T-cell (primary cell): ENCODE data around the gene LGALS14. TPM values are rescaled to one million over a fixed set of nuclear protein-coding genes. Genes with fewer than 3 reads are reported as not detected.

Experiments
- ATAC-seq, 4 experiments: fragments of 200-7000 bp in 3 of 4; fragments of 150-1000 bp in 1 of 4; cut with Tn5 transposase; replicated peaks in 1 of 4; 1 replicate in 3 of 4; 2 replicates in 1 of 4; pipeline ENCODE4 v1.10.0; 2021; ENCODE audit warnings: moderate library complexity in 3 of 4, mild to moderate bottlenecking in 2 of 4, moderate number of reproducible peaks in 1 of 4
- CTCF ChIA-PET, 2 donors: fragments of 300-600 bp; sonication (Branson Sonifier 250); formaldehyde crosslinking; loops; one replicate each; lab custom pipeline; 2022; ENCODE audit warnings: antibody characterized with exemption in 2 of 2; lab: Charles Lee
- POLR2A ChIA-PET, 2 donors: fragments of 300-600 bp; sonication (Branson Sonifier 250); formaldehyde crosslinking; loops; one replicate each; lab custom pipeline; 2022; ENCODE audit warnings: antibody characterized with exemption in 2 of 2; lab: Charles Lee
- DNase-seq, 35 experiments: peaks; one replicate each; pipeline versions ENCODE4 v3.0.0 to v3.0.0-alpha.2; 2013 to 2023
- H3K27ac ChIP-seq: one replicate; pipeline ENCODE4 v1.5.1; 2013; ENCODE audit warnings: low read length
- H3K27me3 ChIP-seq, 2 experiments: replicated peaks in 1 of 2; 1 replicate in 1 of 2; 2 replicates in 1 of 2; pipeline versions ENCODE4 v1.6.1 to v1.7.0; 2013; ENCODE audit warnings: low read length in 1 of 2, mixed read lengths in 1 of 2; ENCODE audit not compliant: control insufficient read depth in 2 of 2, insufficient read depth in 2 of 2; ENCODE audit errors: extremely low read depth in 1 of 2
- H3K36me3 ChIP-seq, 2 donors: 1 replicate in 1 of 2; 2 replicates in 1 of 2; pipeline versions ENCODE4 v1.6.1 to v1.7.0; 2013; ENCODE audit warnings: low read length in 1 of 2; ENCODE audit not compliant: control insufficient read depth in 2 of 2, insufficient read depth in 1 of 2; ENCODE audit errors: extremely low read depth in 1 of 2
- H3K4me1 ChIP-seq, 2 experiments: 1 replicate in 1 of 2; 2 replicates in 1 of 2; pipeline versions ENCODE4 v1.6.1 to v1.7.0; 2013; ENCODE audit warnings: low read length in 2 of 2, mixed read lengths in 1 of 2; ENCODE audit not compliant: insufficient read depth in 2 of 2, control insufficient read depth in 1 of 2; ENCODE audit errors: extremely low read depth in 1 of 2
- H3K4me3 ChIP-seq, 2 donors: 1 replicate in 1 of 2; 2 replicates in 1 of 2; pipeline versions ENCODE4 v1.5.1 to v1.7.0; 2013; ENCODE audit warnings: mild to moderate bottlenecking in 2 of 2, low read length in 1 of 2, moderate library complexity in 1 of 2; ENCODE audit not compliant: control insufficient read depth in 1 of 2; ENCODE audit errors: extremely low read depth in 1 of 2
- H3K9me3 ChIP-seq: 2 replicates; pipeline ENCODE4 v1.7.0; 2013
- H3K27ac Mint-ChIP-seq, 2 donors: one replicate each; pipeline ENCODE4 v1.8.0; 2020 to 2021; ENCODE audit warnings: mild to moderate bottlenecking in 2 of 2, mixed read lengths in 2 of 2
- H3K27me3 Mint-ChIP-seq, 2 donors: one replicate each; pipeline ENCODE4 v1.8.0; 2021 to 2022; ENCODE audit warnings: mixed read lengths in 2 of 2
- H3K36me3 Mint-ChIP-seq: one replicate; pipeline ENCODE4 v1.8.0; 2021; ENCODE audit warnings: mixed read lengths
- H3K4me1 Mint-ChIP-seq, 3 donors: one replicate each; pipeline ENCODE4 v1.8.0; 2020 to 2022; ENCODE audit warnings: mixed read lengths in 3 of 3, mild to moderate bottlenecking in 1 of 3
- H3K4me3 Mint-ChIP-seq, 3 donors: one replicate each; pipeline ENCODE4 v1.8.0; 2020 to 2022; ENCODE audit warnings: mild to moderate bottlenecking in 3 of 3, mixed read lengths in 3 of 3, moderate library complexity in 3 of 3
- H3K9me3 Mint-ChIP-seq, 3 donors: one replicate each; pipeline ENCODE4 v1.8.0; 2020 to 2022; ENCODE audit warnings: mixed read lengths in 3 of 3
- WGBS: methylation state at CpG from one replicate; pipeline ENCODE4 v1.1.5; 2013; ENCODE audit warnings: missing lambda C conversion rate; ENCODE audit not compliant: insufficient coverage; 5-methylcytosine and 5-hydroxymethylcytosine counted together
- total RNA-seq, 35 experiments: library from RNA in 6 of 35; stranded (reverse) in 6 of 35; fragments of 120-200 nt in 1 of 35; gene quantifications; one replicate each; pipeline versions ENCODE4 v1.2.1 to v1.2.4 and lab custom pipeline; 2013 to 2026

LGALS14 gene
- total RNA-seq, 5 donors from 2014 or later (not counting 1 experiment from before 2014, with no cell fraction given): 0.49 to 1.2 TPM; not detected in 3

DNA sequence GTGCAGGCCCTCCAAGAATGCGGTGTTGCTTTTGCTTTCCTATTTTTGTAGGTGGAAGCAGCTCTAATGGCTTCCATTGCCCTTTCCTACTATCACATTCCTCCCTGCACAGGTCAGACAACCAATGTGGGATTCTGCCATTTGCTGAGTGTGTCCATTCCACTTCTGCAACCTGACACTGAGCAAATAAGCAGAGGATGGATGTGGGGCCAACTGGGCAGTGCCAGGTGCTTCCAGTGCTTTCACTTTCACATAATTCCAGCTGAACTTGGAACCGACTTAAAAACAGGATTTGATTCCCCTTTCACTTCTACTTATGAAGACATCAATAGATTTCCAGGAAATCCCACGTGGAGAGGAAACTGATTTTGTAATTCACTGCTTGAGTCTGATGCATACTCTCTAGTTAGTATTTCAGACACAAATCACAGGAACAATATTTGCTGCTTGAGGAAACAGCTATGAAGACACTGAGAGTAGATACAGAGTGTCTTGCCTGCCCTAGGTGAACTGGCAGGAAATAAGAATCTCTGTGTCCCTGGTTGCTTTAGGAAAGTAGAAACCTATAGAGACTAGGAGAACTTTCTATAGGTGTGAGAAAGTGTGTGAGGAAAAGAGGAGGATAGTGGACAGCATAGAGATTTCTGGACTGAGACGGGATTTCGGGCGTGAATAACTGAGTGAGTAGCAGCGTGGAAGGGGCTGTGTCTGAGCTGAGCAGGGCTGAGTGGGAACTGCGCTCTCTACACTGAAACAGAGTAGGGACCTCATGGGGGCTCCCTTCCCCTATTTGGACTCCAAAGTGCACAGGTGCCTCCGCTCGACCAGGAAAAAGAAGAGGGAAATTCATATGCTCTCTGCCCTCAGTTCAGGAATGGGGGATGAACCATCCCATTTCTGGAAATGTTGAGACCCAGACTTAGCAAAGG, 26.1 kb upstream of the LGALS14 start:
- H3K27me3 Mint-ChIP-seq: no peaks in the 10 kb centered on the region
- peaks cover 0 to 22% of the 10 kb centered on the region in 2 experiments for H3K4me1 ChIP-seq
- no peaks in the 10 kb centered on the region for H3K36me3 ChIP-seq
- H3K9me3 Mint-ChIP-seq: no peaks in the 10 kb centered on the region
- DNase-seq (no peak), ATAC-seq (peak in 2 of 4 experiments; percentile 36 to 44)
- no peaks in the 10 kb centered on the region for H3K27me3 ChIP-seq
- no peaks in the 10 kb centered on the region for H3K9me3 ChIP-seq
- CTCF ChIA-PET: no interaction called here
- H3K4me1 Mint-ChIP-seq: peaks cover 36 to 56% (median 41%) of the 10 kb centered on the region in 3 donors
- no peaks in the 10 kb centered on the region for H3K36me3 Mint-ChIP-seq
- H3K4me3 Mint-ChIP-seq: peak overlapping the region; percentile 45 to 70 (median 57)
- POLR2A ChIA-PET: no interaction called here
- H3K4me3 ChIP-seq: no peak overlapping the region
- 93% methylated on average over 5 of the region's 10 CpGs for WGBS
- peak overlapping the region; percentile 90 to 91 for H3K27ac Mint-ChIP-seq
- H3K27ac ChIP-seq: peak overlapping the region; percentile 64

DNA sequence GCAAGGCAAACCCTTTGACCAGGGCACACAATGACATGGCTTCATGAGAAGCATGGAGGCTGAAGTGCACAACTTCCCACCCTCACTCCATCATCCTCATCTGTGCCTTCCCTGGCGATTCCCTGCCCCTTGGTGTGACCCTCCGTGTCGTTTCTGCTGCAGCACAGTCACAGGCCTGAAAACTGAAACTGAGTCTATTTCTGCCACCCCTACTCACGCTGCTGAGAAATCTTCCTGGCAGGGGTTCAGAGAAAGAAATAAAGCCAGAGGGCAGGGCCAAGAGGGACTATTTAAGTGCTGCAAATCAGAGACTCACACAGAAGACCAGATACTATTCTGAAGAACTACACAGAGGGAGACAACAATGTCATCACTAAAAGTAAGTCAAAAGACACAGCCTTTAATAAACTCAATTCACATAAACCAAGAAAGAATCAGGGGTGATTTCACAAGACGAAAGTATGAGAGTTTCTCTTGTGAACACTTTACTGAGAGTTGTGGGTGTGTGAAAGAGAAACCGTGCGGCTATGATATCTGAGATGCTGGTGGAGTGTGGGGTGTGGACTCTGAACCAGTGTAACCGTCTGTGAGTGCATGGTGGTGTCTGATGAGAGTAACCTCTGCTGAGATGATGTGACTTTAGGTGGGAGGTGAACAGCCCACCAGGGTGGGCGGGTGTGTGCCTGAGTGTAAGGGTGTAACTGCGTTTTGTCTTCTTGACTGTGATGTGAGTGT, 25.1 kb upstream of the LGALS14 start:
- ATAC-seq (peak; percentile 71 to 81 (median 72)), DNase-seq (peak in 3 of 35 experiments; percentile 4 to 19 (median 4))
- ChIA-PET POLR2A (no interaction called here), CTCF (interaction anchor here in 1 of 2 donors (0.5 kb wide), 1 partner anchor 16 kb away, joined by 5 read pairs; no protein-coding TSS in a partner anchor)
- Histone ChIP-seq H3K27me3 (no peaks in the 10 kb centered on the region), H3K4me1 (peaks cover 0 to 20% of the 10 kb centered on the region in 2 experiments), H3K36me3 (no peaks in the 10 kb centered on the region), H3K4me3 (peak overlapping the region in 1 of 2 donors; percentile 23), H3K9me3 (no peaks in the 10 kb centered on the region), H3K27ac (peak overlapping the region; percentile 64)
- Mint-ChIP-seq H3K27ac (peak overlapping the region; percentile 90 to 91), H3K4me1 (peaks cover 31 to 46% (median 38%) of the 10 kb centered on the region in 3 donors), H3K36me3 (peaks cover 3% of the 10 kb centered on the region), H3K4me3 (peak overlapping the region; percentile 68 to 73 (median 70)), H3K27me3 (no peaks in the 10 kb centered on the region), H3K9me3 (no peaks in the 10 kb centered on the region)
- WGBS: 20% methylated on average over 9 of the region's 10 CpGs

DNA sequence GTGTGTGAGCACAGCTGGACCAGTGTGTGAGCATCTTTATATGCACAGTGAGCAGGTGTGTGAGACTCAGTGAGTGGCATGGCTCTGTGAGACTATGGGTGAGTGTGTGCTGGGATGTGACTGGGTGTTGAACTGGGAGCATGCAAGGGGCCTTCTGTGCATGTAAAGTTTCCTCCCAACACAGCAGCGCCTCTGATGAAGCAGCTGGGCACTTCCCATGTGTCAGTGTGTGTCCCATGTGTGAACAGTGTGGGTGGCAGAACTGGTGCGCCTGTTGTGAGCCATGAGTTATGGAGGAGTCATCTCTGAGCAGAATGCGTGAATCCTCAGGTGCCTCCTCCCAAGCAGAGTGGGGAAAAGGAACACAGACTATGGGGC, 24.5 kb upstream of the LGALS14 start:
- H3K4me1 Mint-ChIP-seq: peaks cover 31 to 46% (median 38%) of the 10 kb centered on the region in 3 donors
- 48% methylated on average over 2 of the region's 3 CpGs for WGBS
- Histone ChIP-seq H3K27ac (peak overlapping the region; percentile 64), H3K4me3 (peak overlapping the region in 1 of 2 donors; percentile 23), H3K36me3 (no peaks in the 10 kb centered on the region), H3K4me1 (peaks cover 0 to 20% of the 10 kb centered on the region in 2 experiments), H3K9me3 (no peaks in the 10 kb centered on the region), H3K27me3 (no peaks in the 10 kb centered on the region)
- no peaks in the 10 kb centered on the region for H3K27me3 Mint-ChIP-seq
- H3K36me3 Mint-ChIP-seq: peaks cover 3% of the 10 kb centered on the region
- H3K4me3 Mint-ChIP-seq: peak overlapping the region; percentile 68 to 73 (median 70)
- H3K9me3 Mint-ChIP-seq: no peaks in the 10 kb centered on the region
- ATAC-seq (peak in 3 of 4 experiments; percentile 18 to 39 (median 19)), DNase-seq (no peak)
- H3K27ac Mint-ChIP-seq: peak overlapping the region; percentile 90 to 91
- POLR2A ChIA-PET: no interaction called here
- CTCF ChIA-PET: no interaction called here

DNA sequence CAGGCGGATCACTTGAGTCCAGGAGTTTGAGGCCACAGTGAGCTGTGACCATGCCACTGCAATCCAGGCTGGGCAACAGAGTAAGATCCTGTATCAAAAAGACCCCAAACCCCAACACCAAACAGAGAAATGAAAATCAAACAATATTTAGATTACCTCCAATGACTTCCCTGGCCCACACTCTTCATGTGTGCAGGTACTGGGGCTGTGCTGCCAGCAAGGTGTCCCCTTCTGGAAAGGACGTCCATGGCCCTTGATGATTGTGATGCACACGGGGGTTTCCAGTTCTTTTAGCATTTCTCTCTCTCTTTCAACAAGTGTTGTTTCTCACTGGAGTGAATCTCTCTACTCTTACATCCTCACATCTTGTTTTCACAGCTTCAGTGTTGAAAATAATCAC, 23.7 kb upstream of the LGALS14 start:
- Histone ChIP-seq H3K4me3 (no peak overlapping the region), H3K27ac (no peak overlapping the region), H3K4me1 (peaks cover 0 to 20% of the 10 kb centered on the region in 2 experiments), H3K36me3 (no peaks in the 10 kb centered on the region), H3K9me3 (no peaks in the 10 kb centered on the region), H3K27me3 (no peaks in the 10 kb centered on the region)
- 60% methylated on average over 2 of the region's 3 CpGs for WGBS
- Mint-ChIP-seq H3K4me3 (peak overlapping the region in 1 of 3 donors; percentile 68), H3K27ac (peak overlapping the region in 1 of 2 donors; percentile 90), H3K4me1 (peaks cover 32 to 44% (median 36%) of the 10 kb centered on the region in 3 donors), H3K36me3 (peaks cover 6% of the 10 kb centered on the region), H3K27me3 (no peaks in the 10 kb centered on the region), H3K9me3 (no peaks in the 10 kb centered on the region)
- ATAC-seq: no peak
- no peak for DNase-seq
- CTCF ChIA-PET: no interaction called here
- POLR2A ChIA-PET: no interaction called here

DNA sequence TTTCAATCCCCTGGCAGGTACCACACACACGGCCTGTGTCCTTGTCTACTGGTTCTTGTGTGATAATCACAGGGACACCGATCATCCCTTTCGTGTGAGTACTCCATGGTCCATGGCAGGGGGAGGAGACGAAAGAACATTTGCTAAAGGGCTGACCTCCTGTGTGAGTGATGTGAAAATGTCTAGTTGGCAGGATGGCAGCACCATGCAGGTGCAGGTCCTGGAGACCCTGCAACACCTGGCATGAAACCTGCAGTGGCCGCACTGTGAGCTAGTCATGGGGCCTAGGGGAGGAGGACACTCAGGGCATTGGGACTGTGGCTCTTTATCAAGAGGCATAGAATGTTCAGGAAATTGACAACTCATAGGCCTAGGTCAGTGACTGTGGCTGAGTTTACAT, 22.9 kb upstream of the LGALS14 start:
- Histone ChIP-seq H3K4me1 (peaks cover 0 to 20% of the 10 kb centered on the region in 2 experiments), H3K27ac (no peak overlapping the region), H3K27me3 (no peaks in the 10 kb centered on the region), H3K9me3 (no peaks in the 10 kb centered on the region), H3K4me3 (no peak overlapping the region), H3K36me3 (no peaks in the 10 kb centered on the region)
- ChIA-PET POLR2A (no interaction called here), CTCF (interaction anchor here in 1 of 2 donors (1.1 kb wide), 1 partner anchor 9 kb away, joined by 5 read pairs; no protein-coding TSS in a partner anchor)
- Mint-ChIP-seq H3K36me3 (peaks cover 9% of the 10 kb centered on the region), H3K27ac (no peak overlapping the region), H3K4me3 (no peak overlapping the region), H3K4me1 (peaks cover 31 to 41% (median 33%) of the 10 kb centered on the region in 3 donors), H3K9me3 (no peaks in the 10 kb centered on the region), H3K27me3 (no peaks in the 10 kb centered on the region)
- ATAC-seq (no peak), DNase-seq (no peak)
- WGBS: 100% methylated on average over 2 of the region's 5 CpGs

DNA sequence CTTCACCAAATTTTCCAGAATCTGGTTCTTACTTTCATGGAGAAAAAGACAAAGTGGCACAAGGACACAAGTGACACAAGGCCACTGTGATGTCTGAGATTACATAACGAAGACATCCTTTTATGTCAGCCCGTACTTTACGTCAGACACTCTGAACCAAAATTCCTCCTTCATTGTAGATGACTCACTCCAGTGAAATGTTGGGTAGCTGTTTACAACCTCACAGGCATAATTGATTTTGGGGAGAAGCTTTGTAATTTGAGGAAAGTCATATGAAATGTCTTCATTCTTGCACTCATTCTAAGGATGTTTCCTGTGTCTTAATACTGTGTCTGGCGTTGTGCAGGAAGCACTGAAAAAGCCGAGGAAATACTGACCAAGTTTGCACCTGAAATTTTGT, 20.0 kb upstream of the LGALS14 start:
- H3K4me1 Mint-ChIP-seq: peaks cover 18 to 23% (median 22%) of the 10 kb centered on the region in 3 donors
- no peaks in the 10 kb centered on the region for H3K36me3 ChIP-seq
- H3K27ac Mint-ChIP-seq: no peak overlapping the region
- H3K9me3 ChIP-seq: no peaks in the 10 kb centered on the region
- H3K27ac ChIP-seq: no peak overlapping the region
- peaks cover 0 to 16% of the 10 kb centered on the region in 2 experiments for H3K4me1 ChIP-seq
- no peaks in the 10 kb centered on the region for H3K27me3 ChIP-seq
- 67% methylated on average over 2 of the region's 5 CpGs for WGBS
- no peak overlapping the region for H3K4me3 ChIP-seq
- ATAC-seq (no peak), DNase-seq (no peak)
- ChIA-PET POLR2A (no interaction called here), CTCF (no interaction called here)
- no peaks in the 10 kb centered on the region for H3K27me3 Mint-ChIP-seq
- no peak overlapping the region for H3K4me3 Mint-ChIP-seq
- H3K9me3 Mint-ChIP-seq: peaks cover 0 to 4% (median 0%) of the 10 kb centered on the region in 3 donors
- H3K36me3 Mint-ChIP-seq: peaks cover 9% of the 10 kb centered on the region
